Measurements from ENCODE around the gene ZBTB47. TPM values are rescaled to one million over a fixed set of nuclear protein-coding genes. Genes with fewer than 3 reads are reported as not detected.

Gene ZBTB47
- total RNA-seq, 1 donor from 2014 or later: 4.4 TPM

DNA sequence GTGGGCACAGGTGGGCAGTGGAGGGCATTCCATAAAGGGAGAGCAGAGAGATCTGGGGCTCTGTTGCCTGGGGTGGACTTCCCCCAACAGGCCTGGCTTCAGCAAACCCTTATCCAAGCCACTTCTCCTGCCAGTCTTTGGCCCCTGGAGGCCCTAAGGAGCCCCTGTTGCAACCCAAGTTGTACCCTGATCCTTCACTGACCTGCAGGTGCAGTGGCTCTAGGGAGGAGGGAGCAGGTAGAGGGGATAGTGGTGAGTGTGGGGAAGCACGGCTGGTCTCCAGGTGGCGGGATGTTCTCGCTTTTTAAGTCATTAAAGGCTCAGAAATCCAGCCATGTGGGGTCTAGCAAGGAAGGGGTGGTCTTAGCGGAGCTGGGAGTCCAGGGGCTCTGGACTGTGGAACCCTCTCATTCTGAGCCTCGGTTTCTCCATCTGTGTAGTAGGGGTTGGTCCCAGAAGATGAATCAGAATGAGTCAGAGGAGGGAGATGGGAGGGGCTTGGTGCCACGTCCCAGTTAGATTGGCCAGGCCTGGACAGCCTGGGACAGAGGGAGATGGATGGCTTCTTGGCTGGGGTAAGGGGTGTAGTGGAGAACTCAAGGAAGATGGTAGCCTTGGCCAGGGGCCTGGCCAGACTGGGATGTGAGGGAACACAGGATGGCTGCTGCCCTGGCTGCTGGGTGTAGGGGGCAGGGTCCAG is 2.6 kb downstream of the ZBTB47 start:
- Mint-ChIP-seq H3K4me1 (peaks cover 30% of the 10 kb centered on the region), H3K36me3 (peaks cover 4% of the 10 kb centered on the region), H3K27me3 (ENCODE audit: insufficient read depth, low read depth) (peaks cover 2% of the 10 kb centered on the region), H3K9me3 (peaks cover 2% of the 10 kb centered on the region), H3K27ac (peak overlapping the region; percentile 84), H3K4me3 (peak overlapping the region; percentile 73)
- H3K4me2 ChIP-seq: no peak overlapping the region
- H3K9me3 ChIP-seq (ENCODE audit: low read depth): no peaks in the 10 kb centered on the region
- no peak overlapping the region for H2AFZ ChIP-seq (replicated peaks)
- TF ChIP-seq, protein P1, sequence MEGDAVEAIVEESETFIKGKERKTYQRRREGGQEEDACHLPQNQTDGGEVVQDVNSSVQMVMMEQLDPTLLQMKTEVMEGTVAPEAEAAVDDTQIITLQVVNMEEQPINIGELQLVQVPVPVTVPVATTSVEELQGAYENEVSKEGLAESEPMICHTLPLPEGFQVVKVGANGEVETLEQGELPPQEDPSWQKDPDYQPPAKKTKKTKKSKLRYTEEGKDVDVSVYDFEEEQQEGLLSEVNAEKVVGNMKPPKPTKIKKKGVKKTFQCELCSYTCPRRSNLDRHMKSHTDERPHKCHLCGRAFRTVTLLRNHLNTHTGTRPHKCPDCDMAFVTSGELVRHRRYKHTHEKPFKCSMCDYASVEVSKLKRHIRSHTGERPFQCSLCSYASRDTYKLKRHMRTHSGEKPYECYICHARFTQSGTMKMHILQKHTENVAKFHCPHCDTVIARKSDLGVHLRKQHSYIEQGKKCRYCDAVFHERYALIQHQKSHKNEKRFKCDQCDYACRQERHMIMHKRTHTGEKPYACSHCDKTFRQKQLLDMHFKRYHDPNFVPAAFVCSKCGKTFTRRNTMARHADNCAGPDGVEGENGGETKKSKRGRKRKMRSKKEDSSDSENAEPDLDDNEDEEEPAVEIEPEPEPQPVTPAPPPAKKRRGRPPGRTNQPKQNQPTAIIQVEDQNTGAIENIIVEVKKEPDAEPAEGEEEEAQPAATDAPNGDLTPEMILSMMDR (IDR thresholded peaks at IDR 0.05): no peak
- TF ChIP-seq EZH2phosphoT487 (IDR thresholded peaks at IDR 0.05): no peak
- no peak for TF ChIP-seq EZH2 (IDR thresholded peaks at IDR 0.05)
- H3K4me1 ChIP-seq: peaks cover 12% of the 10 kb centered on the region
- H3K9ac ChIP-seq: no peak overlapping the region
- H3K36me3 ChIP-seq: no peaks in the 10 kb centered on the region
- H3K27ac ChIP-seq: no peak overlapping the region
- H3K4me3 ChIP-seq: no peak overlapping the region
- no peaks in the 10 kb centered on the region for H3K79me2 ChIP-seq (ENCODE audit: low read depth)
- H3F3A ChIP-seq (ENCODE audit: low read depth): peaks cover 6% of the 10 kb centered on the region
- DNase-seq (ENCODE audit: low spot score): no peak
- peaks cover 16% of the 10 kb centered on the region for H4K20me1 ChIP-seq (ENCODE audit: low read depth)
- no peaks in the 10 kb centered on the region for H3K27me3 ChIP-seq

DNA sequence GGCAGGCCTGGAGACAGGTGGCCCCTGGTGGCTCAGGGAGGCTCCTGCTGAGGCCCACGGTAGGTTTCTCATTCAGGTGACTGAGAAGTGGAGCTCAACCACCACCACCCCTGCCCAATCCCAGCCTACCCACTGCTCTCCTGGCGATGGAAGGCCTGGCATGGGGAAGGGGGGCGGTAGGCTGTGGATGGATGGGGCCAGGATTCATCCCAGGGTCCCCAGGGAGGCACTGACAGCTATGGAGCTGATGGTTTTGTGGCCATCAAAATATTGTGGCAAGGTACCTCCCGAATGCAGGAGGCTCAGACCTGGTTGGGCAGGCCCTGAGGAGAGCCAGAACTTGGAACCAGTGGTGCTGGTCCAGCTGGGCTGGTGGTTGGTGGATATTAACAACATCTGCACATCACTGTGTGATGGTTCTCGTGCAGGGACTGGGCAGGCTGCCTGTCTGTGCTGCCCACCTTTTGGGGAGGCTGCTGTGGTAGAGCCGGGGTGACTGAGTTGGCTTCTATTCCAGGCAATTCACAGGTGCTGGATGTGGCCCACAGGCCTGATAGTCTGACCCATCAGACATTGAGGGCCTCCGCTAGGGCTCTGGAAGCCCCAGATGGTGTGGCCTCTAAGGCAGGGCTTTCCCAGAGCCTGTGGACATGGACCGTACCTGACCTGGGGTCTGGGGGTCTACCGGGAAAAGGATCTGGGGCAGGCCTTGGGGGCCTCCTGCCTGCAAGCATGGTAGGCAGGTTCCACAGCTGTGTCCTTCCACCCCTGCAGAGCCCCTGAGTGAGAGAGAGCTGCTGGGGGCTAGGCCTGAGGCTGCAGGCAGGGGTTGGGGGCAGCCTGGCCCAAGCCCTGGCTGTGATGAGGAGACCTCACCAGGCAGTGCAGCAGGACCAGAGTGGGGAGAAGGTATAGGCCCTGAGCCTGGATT is 3.4 kb downstream of the ZBTB47 start:
- H3K36me3 ChIP-seq: no peaks in the 10 kb centered on the region
- no peaks in the 10 kb centered on the region for H3K27me3 ChIP-seq
- Mint-ChIP-seq H3K27me3 (ENCODE audit: insufficient read depth, low read depth) (peaks cover 2% of the 10 kb centered on the region), H3K36me3 (peaks cover 6% of the 10 kb centered on the region), H3K4me1 (peaks cover 24% of the 10 kb centered on the region), H3K4me3 (no peak overlapping the region), H3K9me3 (peaks cover 2% of the 10 kb centered on the region), H3K27ac (no peak overlapping the region)
- no peak for DNase-seq (ENCODE audit: low spot score)
- no peak overlapping the region for H2AFZ ChIP-seq (replicated peaks)
- peaks cover 2% of the 10 kb centered on the region for H3F3A ChIP-seq (ENCODE audit: low read depth)
- TF ChIP-seq EZH2 (IDR thresholded peaks at IDR 0.05): no peak
- TF ChIP-seq, protein P1 (IDR thresholded peaks at IDR 0.05): no peak
- TF ChIP-seq EZH2phosphoT487 (IDR thresholded peaks at IDR 0.05): no peak
- no peaks in the 10 kb centered on the region for H3K9me3 ChIP-seq (ENCODE audit: low read depth)
- H3K4me1 ChIP-seq: peaks cover 12% of the 10 kb centered on the region
- no peak overlapping the region for H3K4me3 ChIP-seq
- no peak overlapping the region for H3K9ac ChIP-seq
- peaks cover 15% of the 10 kb centered on the region for H4K20me1 ChIP-seq (ENCODE audit: low read depth)
- H3K4me2 ChIP-seq: no peak overlapping the region
- no peaks in the 10 kb centered on the region for H3K79me2 ChIP-seq (ENCODE audit: low read depth)
- H3K27ac ChIP-seq: no peak overlapping the region

DNA sequence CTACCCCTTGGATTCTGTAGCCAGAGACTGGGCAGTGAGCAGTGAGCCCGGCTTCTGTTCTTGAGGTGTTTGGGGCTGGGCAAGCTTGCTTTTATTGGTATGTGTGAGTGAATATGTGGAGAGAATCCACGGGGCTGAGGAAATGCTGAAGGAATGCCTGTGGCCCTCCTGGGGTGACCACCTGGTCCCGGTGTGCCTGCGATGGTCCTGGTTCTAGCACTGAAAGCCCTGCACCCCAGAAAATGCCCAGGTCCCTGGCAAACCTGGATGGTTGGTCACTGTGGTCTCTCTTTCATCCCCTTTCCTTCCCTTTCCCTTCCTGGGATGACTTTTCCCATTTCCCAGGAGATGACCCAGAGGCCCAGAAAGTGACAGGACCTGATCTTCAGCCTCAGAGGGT is 4.2 kb downstream of the ZBTB47 start:
- H3K4me1 Mint-ChIP-seq: peaks cover 18% of the 10 kb centered on the region
- H3K27ac Mint-ChIP-seq: no peak overlapping the region
- no peak overlapping the region for H3K4me3 Mint-ChIP-seq
- Histone ChIP-seq H4K20me1 (ENCODE audit: low read depth) (peaks cover 10% of the 10 kb centered on the region), H3K9ac (no peak overlapping the region), H3K9me3 (ENCODE audit: low read depth) (no peaks in the 10 kb centered on the region), H3K4me1 (peaks cover 12% of the 10 kb centered on the region), H3K27me3 (no peaks in the 10 kb centered on the region), H3F3A (ENCODE audit: low read depth) (no peaks in the 10 kb centered on the region), H3K4me2 (no peak overlapping the region), H3K36me3 (no peaks in the 10 kb centered on the region), H2AFZ (replicated peaks) (no peak overlapping the region), H3K79me2 (ENCODE audit: low read depth) (no peaks in the 10 kb centered on the region), H3K27ac (no peak overlapping the region), H3K4me3 (no peak overlapping the region)
- TF ChIP-seq, protein P1 (IDR thresholded peaks at IDR 0.05): no peak
- no peak for TF ChIP-seq EZH2phosphoT487 (IDR thresholded peaks at IDR 0.05)
- TF ChIP-seq EZH2 (IDR thresholded peaks at IDR 0.05): no peak
- DNase-seq (ENCODE audit: low spot score): no peak
- peaks cover 2% of the 10 kb centered on the region for H3K27me3 Mint-ChIP-seq (ENCODE audit: insufficient read depth, low read depth)
- H3K9me3 Mint-ChIP-seq: peaks cover 2% of the 10 kb centered on the region
- peaks cover 6% of the 10 kb centered on the region for H3K36me3 Mint-ChIP-seq

All from neural progenitor cell (in vitro differentiated cells).